GM12801 (cell line): Measurements from ENCODE around the gene PDLIM5.

Experiments
- CTCF ChIP-seq: IDR thresholded peaks from one replicate; pipeline ENCODE4 v1.5.1; 2011; ENCODE audit warnings: control low read depth; ENCODE audit not compliant: insufficient read length; ENCODE audit errors: extremely low read depth

PDLIM5 gene

GRCh38 chr4:94504545-94504944, 52.8 kb downstream of the PDLIM5 start:
- TF ChIP-seq CTCF: no peak

GRCh38 chr4:94506822-94507221, 55.1 kb downstream of the PDLIM5 start:
- no peak for TF ChIP-seq CTCF

DNA sequence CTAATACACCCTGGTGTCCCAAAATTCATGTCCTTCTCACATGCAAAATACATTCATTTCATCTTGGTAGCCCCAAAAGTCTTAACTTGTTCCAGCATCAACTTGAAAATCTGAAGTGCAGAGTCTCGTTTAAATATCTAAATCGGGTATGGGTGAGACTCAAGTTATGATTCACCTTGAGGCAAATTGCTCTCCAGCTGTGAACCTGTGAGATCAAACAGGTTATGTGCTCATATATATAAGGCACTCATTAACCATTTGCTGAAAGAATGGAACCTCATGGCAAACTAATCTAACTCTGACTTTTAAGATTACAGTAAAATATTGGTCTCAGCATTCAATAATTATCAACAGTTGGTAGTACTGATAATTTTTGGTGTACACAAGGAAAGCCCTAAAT, 55.5 kb downstream of the PDLIM5 start:
- no peak for TF ChIP-seq CTCF

DNA sequence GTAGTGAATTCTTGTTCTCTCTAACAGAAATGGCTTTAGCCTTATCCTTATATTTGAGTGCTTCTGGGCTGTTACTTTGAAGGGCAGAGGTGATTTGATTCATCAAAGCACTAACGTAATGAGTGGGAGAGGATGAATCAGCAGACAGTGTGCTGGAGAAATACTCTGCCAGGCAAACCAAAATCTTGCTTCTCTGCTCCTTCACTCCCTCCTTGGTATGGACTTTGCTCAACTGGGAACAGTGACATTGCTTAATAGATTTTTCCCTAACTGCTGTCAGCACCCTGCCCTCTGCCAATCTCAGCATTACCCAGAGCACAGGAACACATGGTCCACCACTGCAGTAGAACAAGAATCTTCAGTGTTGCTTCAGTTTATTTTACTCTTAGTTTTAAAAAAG, 56.0 kb downstream of the PDLIM5 start:
- TF ChIP-seq CTCF: no peak

GRCh38 chr4:94508296-94508695, 56.6 kb downstream of the PDLIM5 start:
- no peak for TF ChIP-seq CTCF

- no peak for TF ChIP-seq CTCF
Observed at GRCh38 chr4:94508806-94509205, 57.1 kb downstream of the PDLIM5 start.

GRCh38 chr4:94511591-94511990, 59.8 kb downstream of the PDLIM5 start:
- TF ChIP-seq CTCF: no peak

DNA sequence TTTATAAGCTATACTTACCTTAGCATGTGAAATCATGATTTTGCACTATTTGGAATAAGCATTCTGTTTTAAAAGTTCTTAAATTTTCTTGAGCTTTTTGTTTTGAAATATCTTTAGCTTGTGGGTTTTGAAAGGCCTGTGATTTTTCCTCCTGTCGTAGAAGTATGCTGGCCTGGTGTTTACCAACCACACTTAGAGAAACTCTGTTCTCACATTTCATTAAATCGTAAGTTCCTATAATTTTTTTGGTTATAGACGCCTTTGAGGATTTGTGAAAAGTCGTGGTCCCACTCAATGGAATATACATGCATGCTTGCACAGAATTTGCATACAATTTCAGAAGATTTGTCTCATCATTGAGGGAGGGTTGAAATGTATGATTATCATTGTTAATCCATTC, 63.6 kb downstream of the PDLIM5 start:
- no peak for TF ChIP-seq CTCF
